ENCODE measurements around the gene RNF111.
"Not testable (repeated sequence)": the region's sequence is repeated elsewhere in the genome, so short reads cannot be mapped to it uniquely, and the experiment has no call there.

The RNF111 gene

GRCh38 chr15:58987491-58988005, at the start of gene RNF111:
RNF111 (plus strand) TSS chr15:58987663; CDS start chr15:59030823, 43,160 bp downstream.
- DNase-seq = peak; percentile 52 to 71

GRCh38 chr15:58947179-58947578, 40.3 kb upstream of the RNF111 start:
- no peak for DNase-seq

GRCh38 chr15:58951388-58952007, 36.0 kb upstream of the RNF111 start:
- no peak for DNase-seq

- DNase-seq = no peak
These were observed 34.7 kb upstream of the RNF111 start for GRCh38 chr15:58952751-58953150.

GRCh38 chr15:58957101-58957973, 30.1 kb upstream of the RNF111 start:
- DNase-seq = peak in 1 of 2 experiments; percentile 6

GRCh38 chr15:58958811-58959210, 28.7 kb upstream of the RNF111 start:
- no peak for DNase-seq

GRCh38 chr15:58962136-58962535, 25.3 kb upstream of the RNF111 start:
- DNase-seq = no peak

GRCh38 chr15:58962662-58963565, 24.5 kb upstream of the RNF111 start:
- no peak for DNase-seq

GRCh38 chr15:58966698-58967097, 20.8 kb upstream of the RNF111 start:
- DNase-seq = no peak

- no peak for DNase-seq
These were observed 20.0 kb upstream of the RNF111 start for GRCh38 chr15:58967479-58967878.

GRCh38 chr15:58977887-58978286, 9.6 kb upstream of the RNF111 start:
- no peak for DNase-seq

GRCh38 chr15:58980351-58980939, 7.0 kb upstream of the RNF111 start:
- no peak for DNase-seq

GRCh38 chr15:58981808-58982475, 5.5 kb upstream of the RNF111 start:
- DNase-seq = no peak

GRCh38 chr15:58983261-58983660, 4.2 kb upstream of the RNF111 start:
- no peak for DNase-seq

GRCh38 chr15:58985443-58985842, 2.0 kb upstream of the RNF111 start:
- DNase-seq = no peak

- DNase-seq = no peak
These were observed 427 bp upstream of the RNF111 start for GRCh38 chr15:58987036-58987435.

- DNase-seq = peak; percentile 18 to 41
These were observed 733 bp downstream of the RNF111 start for GRCh38 chr15:58988006-58988785.

GRCh38 chr15:58992181-58992580, 4.7 kb downstream of the RNF111 start:
- no peak for DNase-seq

GRCh38 chr15:58994906-58995453, 7.5 kb downstream of the RNF111 start:
- no peak for DNase-seq

- no peak for DNase-seq
These were observed 12.2 kb downstream of the RNF111 start for GRCh38 chr15:58999694-59000093.

- DNase-seq = not testable (repeated sequence)
These were observed 12.8 kb downstream of the RNF111 start for GRCh38 chr15:59000251-59000650.
